Stimulated activated CD4-positive, alpha-beta T cell treated with anti-CD3 and anti-CD28 coated beads, Interleukin-4, amount 100 ng/mL, for 24 hours (primary cell): ENCODE measurements around the gene GOLPH3.

Source experiments
- DNase-seq: peaks from one replicate; pipeline ENCODE4 v3.0.0-alpha.2; 2020

The GOLPH3 gene

DNA sequence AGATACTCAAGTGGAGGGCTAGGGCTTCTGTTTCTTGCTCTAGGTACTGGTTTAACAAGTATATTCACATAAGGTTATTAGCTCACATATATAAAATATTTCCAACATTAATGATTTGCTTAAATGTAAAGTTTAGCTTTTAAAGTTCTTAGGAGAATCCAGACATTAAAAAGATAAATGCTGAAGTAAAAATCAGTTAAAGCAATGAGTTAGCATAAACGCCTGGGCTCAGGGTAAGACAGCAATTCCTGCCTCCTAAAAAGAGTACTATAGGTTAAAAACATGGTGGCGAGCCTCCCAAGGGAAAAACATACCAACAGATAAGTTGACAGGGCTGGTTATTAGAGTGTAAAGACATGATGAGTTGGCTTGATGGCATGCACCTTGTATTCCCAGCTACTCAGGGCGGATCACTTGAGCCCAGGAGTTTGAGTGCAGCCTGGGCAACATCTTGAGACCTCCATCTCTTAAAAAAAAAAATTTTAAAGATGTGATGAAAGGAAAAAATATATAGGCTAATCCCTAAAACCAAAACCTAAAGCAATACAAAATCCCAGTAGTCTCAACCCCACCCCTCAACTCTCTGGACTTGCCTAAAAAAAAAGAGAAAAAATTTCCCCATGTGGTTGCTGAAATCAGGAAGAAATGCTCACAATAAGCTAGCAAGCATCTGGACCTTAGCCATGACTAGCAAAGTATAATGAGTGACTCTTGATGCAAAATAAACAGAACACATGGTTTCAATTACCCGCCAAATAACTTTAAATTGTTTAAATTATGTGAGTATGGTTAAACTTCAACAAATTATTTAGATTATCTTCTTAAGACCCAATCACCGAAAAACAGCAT, 3.6 kb downstream of the GOLPH3 start:
- no peak for DNase-seq

DNA sequence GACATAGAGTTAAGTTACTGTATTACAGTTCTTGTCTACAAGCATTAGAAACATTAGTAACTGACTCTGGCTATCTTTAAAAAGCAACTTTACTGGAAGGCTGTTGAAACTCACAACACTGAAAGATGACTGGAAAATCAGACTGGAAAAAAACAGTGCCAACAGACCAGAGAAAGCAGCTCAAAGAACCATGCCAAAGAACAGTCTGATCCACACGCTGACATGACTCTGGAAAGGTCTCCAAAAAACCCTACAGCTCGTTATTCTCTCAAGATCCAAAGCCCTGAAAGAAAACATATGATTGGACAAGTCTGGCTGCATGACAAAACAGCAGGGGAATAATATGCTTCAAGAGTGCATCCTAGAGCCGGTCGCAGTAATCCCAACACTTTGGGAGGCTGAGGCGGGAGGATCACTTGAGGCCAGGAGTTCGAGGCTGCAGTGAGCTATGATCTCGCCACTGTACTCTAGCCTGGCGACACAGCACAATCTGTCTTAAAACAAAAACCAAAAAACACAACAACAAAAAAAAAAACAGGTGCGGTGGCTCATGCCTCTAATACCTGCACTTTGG, 5.6 kb downstream of the GOLPH3 start:
- DNase-seq: no peak

DNA sequence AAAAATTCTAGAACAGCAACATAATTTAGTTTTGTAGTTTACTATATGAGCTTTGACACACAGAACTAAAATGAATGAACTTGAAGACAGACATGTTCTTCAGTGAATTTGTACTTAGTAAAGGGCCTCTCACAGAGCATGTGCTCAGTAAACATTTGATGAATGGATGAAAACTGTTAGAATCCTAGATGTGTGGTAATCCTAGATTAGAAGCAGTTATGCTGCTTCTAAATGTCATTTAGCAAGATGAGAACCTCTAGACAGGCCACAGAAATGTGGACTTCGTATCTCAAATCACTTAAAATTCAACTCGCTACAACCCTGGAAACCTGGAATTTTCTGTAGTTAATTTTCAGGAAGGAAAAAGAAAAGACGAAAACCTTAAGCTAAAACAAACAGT, 8.5 kb downstream of the GOLPH3 start:
- no peak for DNase-seq

DNA sequence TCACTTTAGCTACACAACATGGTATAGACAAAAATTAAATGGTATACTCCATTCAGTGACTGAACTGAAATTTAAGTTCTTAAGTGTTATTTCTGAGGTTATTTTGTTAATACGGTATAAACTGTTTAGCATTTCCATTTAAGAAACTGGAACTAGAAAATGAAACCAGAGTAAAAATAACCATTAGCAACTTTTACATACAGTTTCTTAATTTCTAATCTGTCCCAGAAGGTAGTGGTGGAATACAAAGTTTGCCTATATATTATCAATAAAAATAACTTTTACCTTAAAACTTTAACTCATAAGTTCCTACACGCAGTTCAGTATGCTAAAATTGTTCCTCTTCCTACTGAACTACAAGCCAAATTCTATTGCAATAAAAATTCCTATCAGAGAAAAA, 10.3 kb downstream of the GOLPH3 start:
- no peak for DNase-seq

DNA sequence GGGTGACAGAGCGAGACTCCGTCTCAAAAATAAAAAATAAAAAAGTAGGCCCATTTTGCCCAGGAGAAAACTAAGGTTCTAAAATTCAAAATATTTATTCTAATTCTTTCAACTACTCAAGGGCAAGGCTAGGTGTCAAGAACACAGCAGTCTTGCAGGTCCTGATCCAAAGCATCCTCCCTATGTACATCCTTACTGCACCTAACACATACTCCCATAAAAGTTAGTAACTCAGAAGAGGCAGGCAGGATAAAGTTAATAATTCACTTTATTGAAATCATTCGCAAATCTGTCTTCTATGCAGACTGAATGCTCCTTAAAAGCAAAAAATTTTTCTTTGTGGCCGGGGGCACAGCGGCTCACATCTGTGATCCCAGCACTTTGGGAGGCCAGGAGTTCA, 11.1 kb downstream of the GOLPH3 start:
- no peak for DNase-seq

DNA sequence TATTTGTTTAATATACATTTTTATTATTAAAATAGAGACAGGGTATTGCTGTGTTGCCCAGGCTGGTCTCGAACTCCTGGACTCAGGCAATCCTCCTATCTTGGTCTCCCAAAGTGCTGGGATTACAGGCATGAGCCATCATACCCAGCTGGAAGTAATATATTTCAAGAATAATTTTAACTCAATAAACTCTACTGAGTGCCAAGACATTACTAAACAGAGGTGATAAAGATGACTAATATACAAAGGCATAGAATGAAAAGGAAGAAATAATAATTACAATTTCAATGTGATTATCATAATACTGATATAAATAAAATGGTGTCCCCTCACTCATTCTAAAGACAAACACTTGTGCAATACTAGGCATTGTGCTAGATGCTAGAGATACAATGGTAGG, 13.9 kb downstream of the GOLPH3 start:
- no peak for DNase-seq

DNA sequence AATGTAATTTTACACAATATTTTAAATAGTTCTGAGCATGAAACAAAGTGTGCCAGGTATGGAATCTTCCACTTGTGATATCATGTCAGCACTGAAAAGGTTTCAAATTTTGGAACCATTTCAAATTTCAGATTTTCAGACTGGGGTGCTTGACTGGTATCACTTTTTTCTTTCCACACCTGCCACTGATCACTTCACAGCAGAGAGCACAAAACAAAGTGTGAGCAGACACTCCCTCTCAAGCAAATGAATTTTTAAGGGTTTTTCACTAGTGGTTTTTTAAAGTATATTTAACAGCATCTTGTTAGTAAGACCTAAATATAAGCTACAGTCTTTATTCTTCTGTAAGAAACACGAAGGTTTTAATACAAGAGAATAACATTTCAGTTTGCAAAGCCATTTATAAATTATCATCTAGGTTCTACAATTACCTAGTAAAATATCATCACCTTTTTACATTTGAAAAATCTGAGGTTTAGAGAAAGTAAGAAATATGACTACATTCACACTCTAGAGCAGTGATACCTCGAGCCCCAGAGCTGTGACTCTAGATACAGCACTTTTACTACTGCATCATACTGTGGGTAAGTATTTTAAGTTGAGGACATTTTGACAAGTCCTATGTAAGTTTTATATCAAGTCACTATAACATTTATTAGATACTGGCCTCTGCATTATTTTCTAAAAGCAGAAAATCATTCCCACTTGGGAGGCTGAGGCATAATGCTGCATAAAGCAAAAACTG, 14.6 kb downstream of the GOLPH3 start:
- DNase-seq: no peak

DNA sequence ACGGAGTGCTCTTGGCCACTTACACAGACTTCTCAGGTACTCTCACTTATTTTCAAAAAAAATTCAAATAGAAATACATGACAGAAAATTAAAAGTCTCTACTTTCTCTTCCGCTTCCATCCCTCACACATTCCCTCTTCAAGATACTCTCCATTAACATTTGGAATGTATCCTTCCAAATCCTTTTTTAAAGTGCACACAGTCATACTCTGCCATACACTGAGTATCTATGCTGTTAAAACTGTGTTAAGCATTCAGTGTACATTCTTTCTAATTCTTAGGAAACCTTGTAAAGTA, 15.5 kb downstream of the GOLPH3 start:
- no peak for DNase-seq

DNA sequence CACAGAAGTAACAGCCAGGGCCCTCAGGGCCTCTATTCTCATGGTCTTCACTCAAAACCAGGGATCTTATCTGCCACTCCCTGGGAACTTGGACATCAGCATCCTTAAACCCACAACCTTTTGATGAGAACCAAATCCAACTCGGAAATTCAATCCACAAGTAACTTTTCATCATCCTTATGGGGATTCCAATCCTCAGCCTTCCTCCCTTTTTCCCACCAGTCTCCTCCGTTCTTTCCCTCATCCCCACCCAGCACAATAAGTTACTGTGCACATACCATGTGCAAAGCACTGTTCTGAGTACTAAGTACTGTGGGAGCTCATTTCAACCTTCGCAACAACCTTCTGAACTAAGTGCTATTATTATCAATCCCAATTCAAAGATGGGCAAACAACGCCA, 17.0 kb downstream of the GOLPH3 start:
- no peak for DNase-seq

DNA sequence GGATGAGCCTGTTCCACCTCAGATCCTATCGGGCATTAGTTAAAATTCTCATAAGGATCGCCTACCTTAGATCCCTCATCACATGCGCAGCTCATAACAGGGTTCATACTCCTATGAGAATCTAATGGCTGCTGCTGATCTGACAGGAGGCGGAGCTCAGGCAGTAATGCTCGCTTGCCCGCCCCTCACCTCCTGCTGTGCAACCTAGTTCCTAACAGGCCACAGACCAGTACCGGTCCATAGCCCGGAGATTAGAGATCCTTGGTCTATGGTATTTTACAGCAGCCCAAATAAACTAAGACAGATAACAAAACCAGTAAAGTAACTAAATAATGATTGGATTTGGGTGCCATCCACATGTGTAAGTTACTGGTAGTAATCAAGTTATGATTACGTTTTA, 17.5 kb downstream of the GOLPH3 start:
- no peak for DNase-seq

DNA sequence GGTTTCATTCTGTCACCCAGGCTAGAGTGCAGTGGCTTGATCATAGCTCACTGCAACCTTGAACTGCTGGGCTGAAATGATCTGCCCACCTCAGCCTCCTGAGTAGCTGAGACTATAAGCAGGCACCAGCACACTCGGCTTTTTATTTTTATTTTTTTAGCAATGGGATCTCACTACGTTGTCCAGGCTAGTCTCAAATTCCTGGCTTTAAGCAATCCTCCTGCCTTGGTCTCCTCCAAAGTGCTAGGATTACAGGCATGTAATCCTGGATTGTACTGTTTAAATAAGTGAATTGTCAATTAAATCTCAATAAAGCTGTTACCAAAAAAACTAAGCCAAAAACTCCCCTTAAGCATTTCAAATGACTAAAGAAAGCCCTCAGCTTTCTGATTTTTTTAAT, 18.9 kb downstream of the GOLPH3 start:
- no peak for DNase-seq

DNA sequence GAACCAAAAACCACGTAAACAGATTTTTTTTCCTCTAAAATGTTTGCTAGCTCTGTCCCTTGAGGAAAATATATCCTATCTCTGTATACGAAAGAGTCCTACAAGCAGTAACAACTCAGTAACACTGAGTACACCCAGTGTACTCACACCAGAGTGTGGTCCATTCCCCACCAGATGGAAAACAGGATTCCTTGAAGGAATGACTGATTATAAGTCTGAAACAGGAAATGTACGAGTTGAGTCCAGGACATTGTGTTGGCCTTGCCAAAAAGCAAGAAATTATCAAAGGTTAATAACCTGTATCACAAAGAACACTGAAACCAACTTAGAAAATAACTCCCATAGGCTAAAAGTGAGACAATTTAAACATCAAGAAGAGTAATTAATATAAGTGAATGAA, 20.4 kb downstream of the GOLPH3 start:
- DNase-seq: no peak

DNA sequence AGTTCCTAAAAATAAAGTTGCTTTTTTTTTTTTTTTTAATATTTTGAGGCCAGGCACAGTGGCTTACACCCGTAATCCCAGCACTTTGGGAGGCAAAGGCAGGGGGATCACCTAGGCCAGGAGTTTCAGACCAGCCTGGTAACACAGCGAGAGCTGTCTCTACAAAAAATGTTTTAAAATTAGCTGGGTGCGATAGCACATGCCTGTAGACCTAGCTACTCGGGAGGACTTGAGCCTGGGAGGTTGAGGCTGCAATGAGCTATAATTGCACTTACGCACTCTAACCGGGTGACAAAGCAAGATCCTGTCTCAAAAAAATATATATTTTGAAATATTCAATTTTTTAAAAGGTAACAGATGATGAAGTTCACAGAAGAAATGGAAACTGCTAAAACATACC, 22.9 kb downstream of the GOLPH3 start:
- no peak for DNase-seq

DNA sequence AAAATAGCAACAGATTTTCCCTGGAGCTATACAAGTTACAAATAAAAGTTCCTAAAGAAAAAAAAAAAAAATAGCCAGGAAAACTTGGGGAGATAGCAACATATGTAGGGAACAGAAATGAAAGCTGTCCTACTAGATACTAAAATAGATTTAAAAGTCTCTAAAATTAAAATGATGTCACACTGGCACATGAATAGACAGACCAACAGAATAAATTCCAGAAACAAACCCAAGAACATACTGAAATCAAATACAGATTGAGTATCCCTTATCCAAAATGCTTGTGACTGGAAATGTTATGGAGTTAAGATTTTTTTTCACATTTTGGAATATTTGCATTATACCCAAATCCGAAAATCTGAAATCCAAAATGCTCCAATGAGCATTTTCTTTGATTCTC, 23.8 kb downstream of the GOLPH3 start:
- no peak for DNase-seq

DNA sequence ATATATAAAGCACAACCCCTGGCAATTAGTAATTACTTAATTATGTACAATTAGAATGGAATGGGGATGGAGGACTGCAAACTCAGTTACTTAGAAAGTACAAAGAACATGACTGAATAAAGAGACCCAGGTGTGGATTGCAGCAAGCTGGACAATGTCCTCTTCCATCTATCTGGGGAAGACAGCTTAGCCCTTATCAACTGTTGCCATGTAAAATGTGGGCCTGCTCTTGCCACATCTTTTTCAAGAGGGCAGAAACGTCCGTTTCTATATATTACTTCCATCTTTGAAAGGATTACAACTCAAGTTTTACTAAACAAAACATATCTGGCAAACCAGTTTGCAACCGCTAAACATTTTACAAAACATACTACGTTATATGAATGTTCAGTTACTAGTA, 26.2 kb downstream of the GOLPH3 start:
- no peak for DNase-seq

DNA sequence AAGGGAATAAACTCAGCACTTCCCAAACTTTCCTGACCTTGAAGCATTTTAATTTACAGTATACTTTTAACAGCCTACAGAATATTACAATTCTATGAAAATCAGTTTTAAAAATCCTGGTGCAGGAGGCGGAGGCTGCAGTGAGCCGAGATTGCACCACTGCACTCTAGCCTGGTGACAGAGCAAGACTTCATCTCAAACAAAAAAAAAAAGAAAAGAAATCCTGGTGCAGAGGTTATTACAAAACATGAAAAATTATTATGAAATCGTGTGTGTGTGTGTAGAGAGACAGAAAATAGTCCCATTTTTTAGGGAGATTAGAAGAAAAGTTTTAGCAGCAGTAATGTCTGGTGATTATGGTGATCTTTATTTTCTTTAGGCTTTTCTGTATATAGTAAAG, 26.9 kb downstream of the GOLPH3 start:
- DNase-seq: no peak

DNA sequence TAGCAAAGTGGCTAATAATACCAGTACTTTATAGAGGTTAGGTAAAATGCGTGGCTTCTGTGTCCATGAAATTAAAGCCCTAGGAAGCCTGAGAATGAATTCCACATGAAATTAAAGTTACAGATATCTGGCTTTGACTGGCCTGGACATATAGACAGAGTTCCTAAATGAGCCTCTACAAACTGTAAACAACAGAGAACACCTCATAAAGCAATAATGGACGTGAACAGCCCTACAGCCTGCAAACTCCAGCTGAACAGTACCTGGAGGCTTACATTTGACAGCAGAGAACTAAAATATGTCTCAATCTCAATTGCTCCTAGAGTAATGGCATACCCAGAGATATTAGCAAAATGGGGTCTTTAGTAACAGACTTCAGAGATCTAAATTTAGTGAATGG, 28.7 kb downstream of the GOLPH3 start:
- no peak for DNase-seq

DNA sequence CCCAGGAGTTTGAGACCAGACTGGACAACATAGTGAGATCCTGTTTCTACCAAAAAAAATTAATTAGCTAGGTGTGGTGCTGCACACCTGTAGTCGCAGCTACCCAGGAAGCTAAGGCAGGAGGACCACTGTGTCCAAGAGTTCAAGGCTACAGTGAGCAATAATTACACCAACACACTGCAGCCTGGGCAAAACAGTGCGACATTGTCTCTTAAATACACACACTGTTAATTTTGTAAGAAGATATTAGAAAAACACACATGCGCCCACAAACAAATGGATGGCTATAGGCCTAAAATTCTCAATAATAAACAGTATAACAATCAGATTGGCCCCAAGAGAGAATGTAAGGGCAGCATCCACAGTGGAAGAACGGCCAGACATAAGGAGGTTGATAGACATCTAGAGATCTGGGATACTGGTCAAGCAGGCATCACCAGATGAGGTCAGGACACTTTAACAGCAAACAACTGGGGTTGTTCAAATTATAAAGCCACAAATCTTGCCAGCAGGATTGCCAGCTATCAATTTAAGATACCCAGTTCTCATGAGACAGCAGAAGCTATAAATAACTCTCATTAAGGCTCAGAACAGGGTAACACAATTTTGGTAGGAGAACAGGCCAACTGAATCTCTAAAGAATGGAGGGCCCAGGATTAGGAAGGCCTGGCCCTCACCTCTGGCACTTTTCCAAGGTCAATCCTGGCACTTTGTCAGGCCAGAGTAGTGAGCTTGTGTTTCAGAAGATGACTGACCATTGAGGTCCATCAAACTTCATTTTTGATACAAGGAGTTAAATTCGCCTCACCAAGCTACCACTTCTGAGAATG, 29.5 kb downstream of the GOLPH3 start:
- DNase-seq: no peak

DNA sequence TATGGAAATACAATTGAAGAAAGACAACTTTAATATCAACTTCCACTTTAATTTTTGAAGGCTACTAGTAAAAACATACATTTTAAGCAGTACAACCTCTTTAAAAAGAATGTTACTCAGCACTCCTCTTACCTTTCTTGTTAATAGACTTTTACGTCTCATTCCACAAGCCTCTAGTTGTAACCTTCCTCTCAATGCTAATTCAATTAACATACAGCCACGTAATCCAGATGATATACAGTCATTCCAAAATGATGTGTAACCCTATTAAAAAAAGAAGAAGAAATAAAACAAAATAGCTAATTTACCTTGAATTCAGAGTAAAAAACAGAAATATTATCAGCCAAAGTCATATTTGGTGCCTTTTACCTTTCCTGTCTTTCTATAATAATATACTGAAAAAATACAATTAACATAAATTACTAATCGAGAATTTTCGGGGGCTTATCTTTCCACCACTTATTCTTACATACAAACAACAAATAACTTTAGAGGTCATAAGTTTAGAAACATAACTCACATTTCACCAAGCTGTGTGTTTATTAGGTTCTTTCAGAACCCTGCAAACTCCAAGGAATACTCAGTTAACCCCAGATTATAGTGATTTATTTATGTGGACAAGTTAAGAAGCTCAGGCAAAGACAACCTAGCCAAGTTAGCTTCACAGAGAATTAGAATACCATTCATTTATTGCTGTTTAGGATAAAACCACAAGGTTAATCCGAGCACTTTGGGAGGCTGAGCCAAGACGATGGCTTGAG, 30.3 kb downstream of the GOLPH3 start:
- DNase-seq: no peak

DNA sequence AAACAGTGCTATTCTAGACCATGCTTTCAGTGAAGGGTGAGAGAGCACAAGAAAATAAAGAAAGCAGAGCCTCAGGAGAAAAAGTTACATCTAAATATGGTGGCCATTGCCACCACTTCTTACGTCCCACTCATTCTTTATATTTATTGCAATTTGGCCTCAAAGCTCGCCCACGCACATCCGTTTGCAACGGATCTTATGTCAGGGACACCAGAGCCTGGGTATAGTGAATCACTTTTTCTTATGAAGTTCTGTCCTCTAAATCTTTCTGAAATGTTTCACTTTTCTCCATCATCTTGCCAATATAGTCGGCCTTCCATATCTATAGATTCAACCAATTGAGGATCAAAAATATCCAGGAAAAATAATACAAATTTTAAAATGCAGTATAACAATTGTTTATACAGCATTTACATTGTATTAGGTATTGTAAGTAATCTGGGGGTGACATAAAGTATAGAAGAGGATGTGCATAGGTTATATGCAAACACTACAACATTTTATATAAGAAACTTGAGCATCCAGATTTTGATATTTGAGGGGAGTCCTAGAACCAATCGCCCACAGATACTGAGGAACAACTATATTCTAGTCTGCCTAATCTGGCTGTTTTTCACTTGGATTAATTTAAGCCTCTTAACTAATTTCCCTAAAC, 35.2 kb downstream of the GOLPH3 start:
- peak; percentile 76 for DNase-seq

DNA sequence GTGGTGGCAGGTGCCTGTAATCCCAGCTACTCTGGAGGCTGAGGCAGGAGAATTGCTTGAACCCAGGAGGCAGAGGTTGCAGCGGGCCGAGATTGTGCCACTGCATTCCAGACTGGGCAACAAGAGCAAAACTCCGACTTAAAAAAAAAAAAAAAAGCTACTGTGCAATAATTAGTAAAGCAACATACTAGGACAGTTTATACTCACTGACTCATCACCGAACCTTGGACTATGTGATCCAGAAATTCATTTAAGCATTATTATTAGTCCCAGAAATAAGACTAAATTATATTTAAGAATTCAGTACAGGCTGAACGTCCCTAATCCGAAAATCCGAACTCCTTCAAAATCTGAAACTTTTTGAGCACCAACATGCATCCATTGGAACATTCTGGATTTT, 37.8 kb downstream of the GOLPH3 start:
- no peak for DNase-seq

DNA sequence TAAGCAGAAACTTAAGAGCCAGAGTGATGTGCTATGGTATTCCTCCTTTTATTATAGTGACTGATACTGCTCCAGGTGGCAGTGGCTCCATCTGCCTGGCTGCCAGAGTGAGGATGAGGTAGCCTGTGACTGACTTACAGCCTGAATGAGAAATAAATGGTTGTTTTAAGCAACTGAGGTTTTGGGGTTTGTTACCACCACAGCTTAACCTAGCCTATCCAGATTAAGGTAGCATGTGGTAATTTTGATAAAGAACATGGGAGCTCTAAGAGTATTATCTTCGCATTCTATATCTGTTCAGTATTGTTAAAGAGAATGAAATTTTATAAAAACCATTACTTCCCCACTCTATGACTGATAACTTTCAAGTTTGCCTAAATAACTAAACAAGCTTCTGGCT, 39.0 kb downstream of the GOLPH3 start:
- no peak for DNase-seq
